Kidney (tissue), 22 donors: ENCODE data around the gene ART3. TPM values are rescaled to one million over a fixed set of nuclear protein-coding genes. Genes with fewer than 3 reads are reported as not detected.

Experiments used
- DNase-seq, 5 donors: peaks; one replicate each; pipeline ENCODE4 v3.0.0-alpha.2; 2013 to 2020
- FAIRE-seq: peaks from 2 replicates; lab custom pipeline; 2012; peaks lifted over from hg19 to GRCh38; lab: Jason Lieb, UNC
- H3K27ac ChIP-seq, 2 donors: one replicate each; pipeline ENCODE4 v1.7.0; 2013; ENCODE audit warnings: low read depth in 2 of 2, low read length in 2 of 2, inconsistent platforms in 1 of 2
- H3K27me3 ChIP-seq: one replicate; pipeline ENCODE4 v1.7.1; 2013; ENCODE audit warnings: low read length, inconsistent platforms; ENCODE audit not compliant: control insufficient read depth, insufficient read depth
- H3K36me3 ChIP-seq, 3 donors: one replicate each; pipeline versions ENCODE4 v1.7.0 to v1.7.1; 2013; ENCODE audit warnings: low read length in 3 of 3, control low read depth in 1 of 3, inconsistent platforms in 1 of 3; ENCODE audit not compliant: insufficient read depth in 3 of 3, control insufficient read depth in 2 of 3
- H3K4me1 ChIP-seq, 3 donors: one replicate each; pipeline versions ENCODE4 v1.7.0 to v1.7.1; 2013; ENCODE audit warnings: low read length in 3 of 3, inconsistent platforms in 1 of 3, low read depth in 1 of 3; ENCODE audit not compliant: control insufficient read depth in 2 of 3, insufficient read depth in 2 of 3
- H3K4me3 ChIP-seq, 3 donors: one replicate each; pipeline versions ENCODE4 v1.7.0 to v1.8.1; 2013; ENCODE audit warnings: low read length in 3 of 3, control low read depth in 1 of 3, inconsistent platforms in 1 of 3
- H3K9ac ChIP-seq, 3 donors: one replicate each; pipeline versions ENCODE4 v1.7.0 to v1.7.1; 2013; ENCODE audit warnings: low read length in 3 of 3, control low read depth in 1 of 3, inconsistent platforms in 1 of 3
- H3K9me3 ChIP-seq, 3 donors: one replicate each; pipeline versions ENCODE4 v1.7.0 to v1.7.1; 2013; ENCODE audit warnings: low read length in 3 of 3, control low read depth in 1 of 3, inconsistent platforms in 1 of 3; ENCODE audit not compliant: control insufficient read depth in 2 of 3, insufficient read depth in 1 of 3
- intact Hi-C: fragments of 100-400 bp; cut with DNase I; formaldehyde crosslinking; loops from one replicate; pipeline ENCODE4 v1.11.1; 2022
- long read RNA-seq, 10 donors: library from polyadenylated mRNA in 1 of 10; unstranded in 1 of 10; transcript quantifications; one replicate each; pipeline ENCODE4 v2.0.0 and lab custom pipeline, GENCODE V29; 2021 to 2026
- polyA plus RNA-seq: library from polyadenylated mRNA; stranded (reverse); fragments of 350-450 nt; fragmentation: Illumina TruSeq; extraction: RNeasy Lipid Tissue Mini Kit (QIAGEN cat#74804); gene quantifications from one replicate; pipeline ENCODE4 v1.2.3, GENCODE V29; 2014; ENCODE audit warnings: low read depth, low replicate concordance; ENCODE audit not compliant: insufficient read depth
- total RNA-seq: library from RNA; stranded (reverse); fragmentation: NEBNext Ultra II Directional; extraction: Animal tissue kit (Norgen Biotek cat#: 25700); gene quantifications from one replicate; pipeline ENCODE4 v1.2.1, GENCODE V29; 2021
- TF ChIP-seq, protein P1 (sequence below): IDR thresholded peaks from 3 replicates; pipeline ENCODE4 v1.5.1; 2012; ENCODE audit warnings: mild to moderate bottlenecking, moderate library complexity, borderline replicate concordance; ENCODE audit not compliant: insufficient read depth; ENCODE audit errors: extremely low read depth
- donor health status: control.
- donor health status: control.
- donor health status: control.
- donor health status: control.
- donor health status: control.
- donor health status: DM: yes; HTN: yes; CAD: no.
- donor health status: Normal renal cell carcinoma (clear cell type).

ART3 gene, protein sequence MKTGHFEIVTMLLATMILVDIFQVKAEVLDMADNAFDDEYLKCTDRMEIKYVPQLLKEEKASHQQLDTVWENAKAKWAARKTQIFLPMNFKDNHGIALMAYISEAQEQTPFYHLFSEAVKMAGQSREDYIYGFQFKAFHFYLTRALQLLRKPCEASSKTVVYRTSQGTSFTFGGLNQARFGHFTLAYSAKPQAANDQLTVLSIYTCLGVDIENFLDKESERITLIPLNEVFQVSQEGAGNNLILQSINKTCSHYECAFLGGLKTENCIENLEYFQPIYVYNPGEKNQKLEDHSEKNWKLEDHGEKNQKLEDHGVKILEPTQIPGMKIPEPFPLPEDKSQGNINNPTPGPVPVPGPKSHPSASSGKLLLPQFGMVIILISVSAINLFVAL
- total RNA-seq (not detected), polyA plus RNA-seq (not detected)
- long read RNA-seq, donor 1, partial matches to known transcripts = 0 of 5 reads
- long read RNA-seq, donor 1, other reads (novel, unspliced or antisense) = 5 of 5 reads
- long read RNA-seq, donor 2 = 0 reads
- long read RNA-seq, donor 3 = 0 reads
- long read RNA-seq, donor 4 = 0 reads
- long read RNA-seq, donor 5 = 0 reads
- long read RNA-seq, donor 6 = 0 reads
- long read RNA-seq, donor 7 = 0 reads
- long read RNA-seq, donor 8 = 0 reads
- long read RNA-seq, donor 9 = 0 reads
- long read RNA-seq, donor 10 = 0 reads

DNA sequence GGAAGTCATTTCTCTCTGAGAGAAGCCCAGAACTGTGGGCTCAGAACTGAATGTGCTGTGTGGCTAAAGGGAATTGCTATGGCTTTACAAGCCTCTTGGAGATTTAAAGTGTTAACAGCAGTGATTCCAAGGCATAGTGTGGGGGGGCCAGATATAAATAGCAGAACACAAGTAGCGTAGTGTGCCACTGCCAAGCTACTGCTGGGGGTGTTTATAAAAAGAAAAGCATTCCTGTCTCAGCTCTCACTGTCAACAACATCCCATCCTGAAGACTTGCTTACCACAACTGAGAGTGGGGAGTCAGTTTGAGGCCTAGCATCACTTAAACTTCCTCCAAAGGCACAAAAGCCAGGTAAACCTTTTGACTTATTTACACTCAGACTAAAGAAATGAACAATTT lies at the start of gene ART3:
Gene ART3, plus strand, starts transcription at position 242 of the 400 bp plus-strand sequence. CDS start 1,181 bp downstream, outside the sequence.
- no peak for DNase-seq

DNA sequence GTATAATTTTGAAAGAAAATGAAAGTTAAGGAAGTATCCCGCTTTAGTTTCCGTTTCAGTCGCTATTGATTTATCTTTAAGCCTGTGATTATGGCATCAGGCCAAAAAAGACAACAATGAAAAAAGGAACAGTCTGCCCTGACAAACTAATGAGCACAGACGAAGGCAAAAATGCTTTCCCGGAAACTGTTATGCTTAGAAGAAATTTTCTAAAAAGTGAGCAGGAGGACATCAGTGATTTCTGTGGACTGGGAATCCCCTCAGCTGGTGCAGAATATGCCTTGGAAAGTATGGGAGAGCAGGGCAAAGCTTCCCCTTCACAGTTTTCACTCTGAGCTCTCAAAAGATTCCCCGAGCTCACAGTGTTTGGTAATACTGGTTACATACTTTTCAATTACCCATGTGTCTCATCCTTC lies 46.2 kb upstream of the ART3 start:
- FAIRE-seq (no peak), DNase-seq (peak in 2 of 5 donors; percentile 25 to 65)
- Histone ChIP-seq H3K9me3 (no peaks in the 10 kb centered on the region), H3K4me1 (peaks cover 0 to 3% (median 0%) of the 10 kb centered on the region in 3 donors), H3K4me3 (peak overlapping the region; percentile 34 to 66 (median 36)), H3K9ac (no peak overlapping the region), H3K27me3 (no peaks in the 10 kb centered on the region), H3K36me3 (no peaks in the 10 kb centered on the region), H3K27ac (no peak overlapping the region)
- intact Hi-C loops = no loop called here
- TF ChIP-seq, protein P1, sequence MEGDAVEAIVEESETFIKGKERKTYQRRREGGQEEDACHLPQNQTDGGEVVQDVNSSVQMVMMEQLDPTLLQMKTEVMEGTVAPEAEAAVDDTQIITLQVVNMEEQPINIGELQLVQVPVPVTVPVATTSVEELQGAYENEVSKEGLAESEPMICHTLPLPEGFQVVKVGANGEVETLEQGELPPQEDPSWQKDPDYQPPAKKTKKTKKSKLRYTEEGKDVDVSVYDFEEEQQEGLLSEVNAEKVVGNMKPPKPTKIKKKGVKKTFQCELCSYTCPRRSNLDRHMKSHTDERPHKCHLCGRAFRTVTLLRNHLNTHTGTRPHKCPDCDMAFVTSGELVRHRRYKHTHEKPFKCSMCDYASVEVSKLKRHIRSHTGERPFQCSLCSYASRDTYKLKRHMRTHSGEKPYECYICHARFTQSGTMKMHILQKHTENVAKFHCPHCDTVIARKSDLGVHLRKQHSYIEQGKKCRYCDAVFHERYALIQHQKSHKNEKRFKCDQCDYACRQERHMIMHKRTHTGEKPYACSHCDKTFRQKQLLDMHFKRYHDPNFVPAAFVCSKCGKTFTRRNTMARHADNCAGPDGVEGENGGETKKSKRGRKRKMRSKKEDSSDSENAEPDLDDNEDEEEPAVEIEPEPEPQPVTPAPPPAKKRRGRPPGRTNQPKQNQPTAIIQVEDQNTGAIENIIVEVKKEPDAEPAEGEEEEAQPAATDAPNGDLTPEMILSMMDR = no peak

More for the DNA sequence above, at the start of gene ART3:
- H3K4me1 ChIP-seq = no peaks in the 10 kb centered on the region
- no peak within 1 kb of the TSS for H3K27ac ChIP-seq
- H3K9me3 ChIP-seq = no peaks in the 10 kb centered on the region
- TF ChIP-seq, protein P1 = no peak
- intact Hi-C loops = no loop called here
- no peaks in the 10 kb centered on the region for H3K27me3 ChIP-seq
- no peak within 1 kb of the TSS for H3K4me3 ChIP-seq
- H3K9ac ChIP-seq = no peak within 1 kb of the TSS
- no peaks in the 10 kb centered on the region for H3K36me3 ChIP-seq
- no peak for FAIRE-seq

DNA sequence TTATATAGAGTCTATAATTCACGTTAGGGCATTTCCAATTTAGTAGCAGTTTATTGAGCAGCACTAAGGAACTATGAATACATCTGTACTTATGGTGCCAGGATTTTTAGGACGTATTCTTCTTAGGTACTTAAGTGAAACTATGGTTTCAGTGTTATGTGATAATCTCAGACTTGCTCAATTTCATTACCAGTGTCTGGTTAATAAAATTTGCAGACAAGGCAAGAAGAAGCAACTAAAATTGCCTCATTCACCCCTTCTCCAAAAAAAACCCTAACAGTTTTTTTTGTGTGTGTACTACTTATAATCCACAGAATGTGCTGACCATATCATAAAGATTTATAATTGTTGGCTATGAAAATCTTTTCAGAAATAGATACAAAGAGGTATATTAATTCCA lies 45.2 kb upstream of the ART3 start:
- TF ChIP-seq, protein P1 = no peak
- FAIRE-seq (no peak), DNase-seq (no peak)
- intact Hi-C loops = no loop called here
- no peak overlapping the region for H3K4me3 ChIP-seq
- H3K4me1 ChIP-seq = peaks cover 0 to 3% (median 0%) of the 10 kb centered on the region in 3 donors
- no peak overlapping the region for H3K27ac ChIP-seq
- no peaks in the 10 kb centered on the region for H3K27me3 ChIP-seq
- H3K36me3 ChIP-seq = no peaks in the 10 kb centered on the region
- no peaks in the 10 kb centered on the region for H3K9me3 ChIP-seq
- H3K9ac ChIP-seq = no peak overlapping the region
